Testis (tissue), 2 donors: ENCODE results near the gene RNF223.

ENCODE experiments used
- POLR2A ChIP-seq: fragments of 450-650 bp; IDR thresholded peaks from one replicate; pipeline ENCODE4 v1.6.1; 2017; ENCODE audit warnings: antibody characterized with exemption, mild to moderate bottlenecking, moderate library complexity
- TF ChIP-seq, protein P1 (sequence below), 3 experiments: fragments of 450-650 bp in 2 of 3; fragments of 200-600 bp in 1 of 3; sonication (generic) in 1 of 3; IDR thresholded peaks; one replicate each; pipeline ENCODE4 v1.5.1; 2016 to 2019; ENCODE audit warnings: antibody characterized with exemption in 3 of 3, mild to moderate bottlenecking in 2 of 3, moderate library complexity in 1 of 3

DNA sequence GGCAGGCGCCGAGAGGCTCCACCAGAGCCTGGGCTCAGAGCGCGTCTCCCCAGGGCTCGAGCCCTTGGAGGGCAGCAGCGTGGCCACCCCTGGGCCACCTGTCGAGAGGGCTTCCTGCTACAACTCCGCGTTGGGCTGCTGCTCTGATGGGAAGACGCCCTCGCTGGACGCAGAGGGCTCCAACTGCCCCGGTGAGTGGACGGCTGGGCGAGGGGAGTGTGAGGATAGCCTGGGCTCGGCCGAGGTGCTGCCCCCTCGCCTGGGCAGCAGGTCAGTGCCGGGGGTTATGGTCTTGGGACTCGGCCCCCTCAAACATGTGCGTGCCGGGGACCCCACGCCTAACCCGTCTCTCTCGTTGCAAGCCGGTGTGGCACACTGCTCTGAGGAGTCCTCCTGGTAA, 27.3 kb downstream of the RNF223 start:
- no peak for TF ChIP-seq POLR2A
- TF ChIP-seq, protein P1, sequence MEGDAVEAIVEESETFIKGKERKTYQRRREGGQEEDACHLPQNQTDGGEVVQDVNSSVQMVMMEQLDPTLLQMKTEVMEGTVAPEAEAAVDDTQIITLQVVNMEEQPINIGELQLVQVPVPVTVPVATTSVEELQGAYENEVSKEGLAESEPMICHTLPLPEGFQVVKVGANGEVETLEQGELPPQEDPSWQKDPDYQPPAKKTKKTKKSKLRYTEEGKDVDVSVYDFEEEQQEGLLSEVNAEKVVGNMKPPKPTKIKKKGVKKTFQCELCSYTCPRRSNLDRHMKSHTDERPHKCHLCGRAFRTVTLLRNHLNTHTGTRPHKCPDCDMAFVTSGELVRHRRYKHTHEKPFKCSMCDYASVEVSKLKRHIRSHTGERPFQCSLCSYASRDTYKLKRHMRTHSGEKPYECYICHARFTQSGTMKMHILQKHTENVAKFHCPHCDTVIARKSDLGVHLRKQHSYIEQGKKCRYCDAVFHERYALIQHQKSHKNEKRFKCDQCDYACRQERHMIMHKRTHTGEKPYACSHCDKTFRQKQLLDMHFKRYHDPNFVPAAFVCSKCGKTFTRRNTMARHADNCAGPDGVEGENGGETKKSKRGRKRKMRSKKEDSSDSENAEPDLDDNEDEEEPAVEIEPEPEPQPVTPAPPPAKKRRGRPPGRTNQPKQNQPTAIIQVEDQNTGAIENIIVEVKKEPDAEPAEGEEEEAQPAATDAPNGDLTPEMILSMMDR (IDR thresholded peaks at IDR 0.05), result no peak
